ENCODE data around the gene ACTG1. TPM values are rescaled to one million over a fixed set of nuclear protein-coding genes. Genes with fewer than 3 reads are reported as not detected.

The ACTG1 gene
- total and polyA plus RNA-seq, 2 of the 13 experiments (the other 11 are each of a cell fraction or from before 2014, with no cell fraction given) = 973 to 1,138 TPM

DNA sequence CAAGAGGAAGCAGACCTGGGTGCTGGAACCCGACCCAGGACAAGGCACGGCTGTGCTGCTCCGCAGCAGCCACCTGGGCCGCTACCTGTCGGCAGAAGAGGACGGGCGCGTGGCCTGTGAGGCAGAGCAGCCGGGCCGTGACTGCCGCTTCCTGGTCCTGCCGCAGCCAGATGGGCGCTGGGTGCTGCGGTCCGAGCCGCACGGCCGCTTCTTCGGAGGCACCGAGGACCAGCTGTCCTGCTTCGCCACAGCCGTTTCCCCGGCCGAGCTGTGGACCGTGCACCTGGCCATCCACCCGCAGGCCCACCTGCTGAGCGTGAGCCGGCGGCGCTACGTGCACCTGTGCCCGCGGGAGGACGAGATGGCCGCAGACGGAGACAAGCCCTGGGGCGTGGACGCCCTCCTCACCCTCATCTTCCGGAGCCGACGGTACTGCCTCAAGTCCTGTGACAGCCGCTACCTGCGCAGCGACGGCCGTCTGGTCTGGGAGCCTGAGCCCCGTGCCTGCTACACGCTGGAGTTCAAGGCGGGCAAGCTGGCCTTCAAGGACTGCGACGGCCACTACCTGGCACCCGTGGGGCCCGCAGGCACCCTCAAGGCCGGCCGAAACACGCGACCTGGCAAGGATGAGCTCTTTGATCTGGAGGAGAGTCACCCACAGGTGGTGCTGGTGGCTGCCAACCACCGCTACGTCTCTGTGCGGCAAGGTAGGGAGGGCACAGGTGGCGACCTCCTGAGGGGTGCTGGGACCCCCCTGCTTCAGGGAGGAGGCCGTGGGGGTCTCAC is 16.2 kb upstream of the ACTG1 start (continued):
- peak; percentile 56; the same call in 1 of the 2 replicates for TF ChIP-seq ZNF839 (CRISPR knock-in tag; IDR thresholded peaks at IDR 0.05; ENCODE audit: borderline replicate concordance)
- TF ChIP-seq, protein P1, sequence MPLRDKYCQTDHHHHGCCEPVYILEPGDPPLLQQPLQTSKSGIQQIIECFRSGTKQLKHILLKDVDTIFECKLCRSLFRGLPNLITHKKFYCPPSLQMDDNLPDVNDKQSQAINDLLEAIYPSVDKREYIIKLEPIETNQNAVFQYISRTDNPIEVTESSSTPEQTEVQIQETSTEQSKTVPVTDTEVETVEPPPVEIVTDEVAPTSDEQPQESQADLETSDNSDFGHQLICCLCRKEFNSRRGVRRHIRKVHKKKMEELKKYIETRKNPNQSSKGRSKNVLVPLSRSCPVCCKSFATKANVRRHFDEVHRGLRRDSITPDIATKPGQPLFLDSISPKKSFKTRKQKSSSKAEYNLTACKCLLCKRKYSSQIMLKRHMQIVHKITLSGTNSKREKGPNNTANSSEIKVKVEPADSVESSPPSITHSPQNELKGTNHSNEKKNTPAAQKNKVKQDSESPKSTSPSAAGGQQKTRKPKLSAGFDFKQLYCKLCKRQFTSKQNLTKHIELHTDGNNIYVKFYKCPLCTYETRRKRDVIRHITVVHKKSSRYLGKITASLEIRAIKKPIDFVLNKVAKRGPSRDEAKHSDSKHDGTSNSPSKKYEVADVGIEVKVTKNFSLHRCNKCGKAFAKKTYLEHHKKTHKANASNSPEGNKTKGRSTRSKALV (CRISPR knock-in tag; IDR thresholded peaks at IDR 0.05) = peak; percentile 75
- TF ChIP-seq, protein P2, sequence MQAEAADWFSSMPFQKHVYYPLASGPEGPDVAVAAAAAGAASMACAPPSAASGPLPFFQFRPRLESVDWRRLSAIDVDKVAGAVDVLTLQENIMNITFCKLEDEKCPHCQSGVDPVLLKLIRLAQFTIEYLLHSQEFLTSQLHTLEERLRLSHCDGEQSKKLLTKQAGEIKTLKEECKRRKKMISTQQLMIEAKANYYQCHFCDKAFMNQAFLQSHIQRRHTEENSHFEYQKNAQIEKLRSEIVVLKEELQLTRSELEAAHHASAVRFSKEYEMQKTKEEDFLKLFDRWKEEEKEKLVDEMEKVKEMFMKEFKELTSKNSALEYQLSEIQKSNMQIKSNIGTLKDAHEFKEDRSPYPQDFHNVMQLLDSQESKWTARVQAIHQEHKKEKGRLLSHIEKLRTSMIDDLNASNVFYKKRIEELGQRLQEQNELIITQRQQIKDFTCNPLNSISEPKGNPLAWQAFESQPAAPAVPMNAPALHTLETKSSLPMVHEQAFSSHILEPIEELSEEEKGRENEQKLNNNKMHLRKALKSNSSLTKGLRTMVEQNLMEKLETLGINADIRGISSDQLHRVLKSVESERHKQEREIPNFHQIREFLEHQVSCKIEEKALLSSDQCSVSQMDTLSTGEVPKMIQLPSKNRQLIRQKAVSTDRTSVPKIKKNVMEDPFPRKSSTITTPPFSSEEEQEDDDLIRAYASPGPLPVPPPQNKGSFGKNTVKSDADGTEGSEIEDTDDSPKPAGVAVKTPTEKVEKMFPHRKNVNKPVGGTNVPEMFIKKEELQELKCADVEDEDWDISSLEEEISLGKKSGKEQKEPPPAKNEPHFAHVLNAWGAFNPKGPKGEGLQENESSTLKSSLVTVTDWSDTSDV (CRISPR knock-in tag; IDR thresholded peaks at IDR 0.05) = peak; percentile 39; the same call in 1 of the 2 replicates
- TF ChIP-seq MAX (IDR thresholded peaks at IDR 0.05) = peak; percentile 24; the same call in 1 of the 2 replicates
- peak; percentile 41 for TF ChIP-seq AGO2 (optimal IDR thresholded peaks at IDR 0.05; ENCODE audit: low read depth, low read length)
- peak; percentile 84 for TF ChIP-seq ZNF768 (CRISPR knock-in tag; IDR thresholded peaks at IDR 0.05)
- TF ChIP-seq MTF2 (CRISPR knock-in tag; IDR thresholded peaks at IDR 0.05; ENCODE audit: borderline replicate concordance) = peak; percentile 92; the same call in 1 of the 2 replicates
- 0 out of 2 replicates have a peak, but pooled peaks have one; percentile 22 for TF ChIP-seq ZBTB7A (CRISPR knock-in tag; IDR thresholded peaks at IDR 0.05)
- TF ChIP-seq XBP1 (CRISPR knock-in tag; IDR thresholded peaks at IDR 0.05) = no peak
- TF ChIP-seq ZNF563 (CRISPR knock-in tag; IDR thresholded peaks at IDR 0.05) = 0 out of 2 replicates have a peak, but pooled peaks have one; percentile 16
